ENCODE measurements around the gene DCUN1D2. TPM values are rescaled to one million over a fixed set of nuclear protein-coding genes. Genes with fewer than 3 reads are reported as not detected.
"Not testable (repeated sequence)": the region's sequence is repeated elsewhere in the genome, so short reads cannot be mapped to it uniquely, and the experiment has no call there.

The DCUN1D2 gene
- 10.0 and 10.2 TPM in 2 replicates for total RNA-seq

DNA sequence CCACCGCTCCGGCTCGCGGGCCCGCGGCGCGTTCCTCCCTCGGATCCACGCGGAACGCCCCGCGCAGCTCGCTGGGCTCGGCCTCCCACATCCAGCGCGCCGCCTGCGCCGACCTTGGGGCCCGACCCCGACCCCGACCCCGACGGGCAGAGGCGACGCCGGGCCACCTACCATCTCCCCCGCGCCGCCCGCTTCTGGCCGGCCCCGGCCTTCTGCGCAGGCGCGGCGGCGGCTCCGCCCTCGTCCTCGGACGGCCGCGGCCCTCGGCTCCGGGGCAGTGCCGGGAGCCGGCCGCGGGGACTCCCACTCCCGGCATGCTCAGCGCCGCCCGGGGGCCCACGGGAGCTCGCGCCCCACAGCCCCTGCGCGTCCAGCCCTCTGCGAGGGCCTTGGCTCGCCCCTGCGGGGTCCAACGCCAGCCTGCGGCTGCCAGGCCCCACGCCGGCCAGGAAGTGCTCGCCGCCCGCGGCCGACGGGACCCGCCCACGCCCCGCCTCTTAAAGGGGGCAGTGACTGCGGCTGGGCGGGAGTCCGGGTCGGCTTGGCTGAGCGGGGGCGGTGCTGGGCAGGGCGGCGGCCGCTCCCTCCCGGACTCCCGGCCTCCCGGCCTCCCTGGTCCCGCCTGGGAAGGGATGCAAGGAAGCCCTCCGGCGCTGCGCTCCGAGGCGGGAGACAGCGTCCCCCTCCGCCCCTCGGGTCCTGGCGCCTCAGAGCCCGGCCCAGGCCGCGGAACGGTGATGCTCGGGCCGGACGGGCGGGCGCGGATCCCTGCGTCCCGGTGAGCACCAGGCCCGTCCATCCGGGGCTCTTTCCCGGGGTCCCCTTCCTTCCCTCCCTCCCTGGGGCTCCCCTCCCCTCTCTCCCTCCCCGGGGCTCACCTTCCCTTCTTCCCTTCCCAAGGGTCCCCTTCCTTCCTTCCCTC lies at the start of gene DCUN1D2:
Gene DCUN1D2 (minus strand): TSS at position 216 of the 922 bp plus-strand sequence. CDS start 42 bp downstream, at position 174.
- peak; percentile 97 for DNase-seq

DNA sequence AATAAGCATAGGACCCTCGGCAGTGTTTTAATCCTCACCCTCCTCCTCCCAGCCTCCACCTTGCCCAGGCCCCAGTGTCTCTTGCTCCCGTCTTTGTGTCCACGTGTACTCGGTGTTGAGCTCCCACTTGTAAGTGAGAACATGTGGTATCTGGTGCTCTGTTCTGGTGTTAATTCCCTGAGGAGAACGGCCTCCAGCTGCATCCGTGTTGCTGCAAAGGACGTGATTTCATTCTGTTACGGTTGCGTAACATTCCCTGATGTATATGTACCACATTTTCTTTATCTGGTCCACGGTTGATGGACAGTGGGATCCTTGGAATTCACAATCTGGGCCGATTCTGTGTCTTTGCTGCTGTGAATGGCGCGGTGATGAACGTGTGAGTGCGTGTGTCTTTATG lies 49.3 kb upstream of the DCUN1D2 start:
- no peak for DNase-seq

DNA sequence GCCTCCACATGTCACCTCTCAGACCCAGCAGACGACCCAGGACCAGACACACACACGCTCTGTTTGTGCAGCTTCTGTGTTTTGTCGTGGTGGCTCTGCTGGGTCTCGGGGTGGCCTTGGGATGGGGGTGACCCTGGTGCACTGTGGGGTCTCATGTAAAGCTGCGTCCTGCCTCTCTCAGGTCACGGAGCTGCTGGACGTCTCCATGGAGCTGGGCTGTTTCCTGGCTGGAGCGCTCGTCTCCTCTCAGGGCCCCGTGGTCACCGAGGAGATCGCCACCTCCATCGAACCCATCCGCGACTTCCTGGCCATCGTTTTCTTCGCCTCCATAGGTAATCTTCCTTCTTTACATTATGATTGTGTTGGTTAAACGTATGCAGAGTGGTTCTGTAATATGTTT lies 48.7 kb upstream of the DCUN1D2 start:
- no peak for DNase-seq

DNA sequence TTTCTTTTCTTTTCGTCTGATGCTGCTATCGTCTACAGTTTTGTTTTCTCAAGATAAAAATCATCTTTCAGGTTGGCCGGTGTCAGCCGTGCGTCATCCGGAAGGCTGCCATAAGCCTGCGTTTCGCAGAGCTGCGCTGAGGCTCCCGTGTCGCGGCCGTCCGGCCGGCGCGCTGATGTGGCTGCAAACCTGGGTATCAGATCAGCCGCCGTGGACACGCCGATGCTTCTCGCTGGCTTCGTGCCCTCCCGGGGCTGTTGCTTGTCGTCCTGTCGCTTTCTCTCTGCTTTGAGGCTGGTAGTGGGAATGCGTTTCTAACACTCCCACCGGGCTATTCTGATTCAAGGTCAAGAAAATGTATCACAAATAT lies 48.2 kb upstream of the DCUN1D2 start:
- DNase-seq, result no peak

DNA sequence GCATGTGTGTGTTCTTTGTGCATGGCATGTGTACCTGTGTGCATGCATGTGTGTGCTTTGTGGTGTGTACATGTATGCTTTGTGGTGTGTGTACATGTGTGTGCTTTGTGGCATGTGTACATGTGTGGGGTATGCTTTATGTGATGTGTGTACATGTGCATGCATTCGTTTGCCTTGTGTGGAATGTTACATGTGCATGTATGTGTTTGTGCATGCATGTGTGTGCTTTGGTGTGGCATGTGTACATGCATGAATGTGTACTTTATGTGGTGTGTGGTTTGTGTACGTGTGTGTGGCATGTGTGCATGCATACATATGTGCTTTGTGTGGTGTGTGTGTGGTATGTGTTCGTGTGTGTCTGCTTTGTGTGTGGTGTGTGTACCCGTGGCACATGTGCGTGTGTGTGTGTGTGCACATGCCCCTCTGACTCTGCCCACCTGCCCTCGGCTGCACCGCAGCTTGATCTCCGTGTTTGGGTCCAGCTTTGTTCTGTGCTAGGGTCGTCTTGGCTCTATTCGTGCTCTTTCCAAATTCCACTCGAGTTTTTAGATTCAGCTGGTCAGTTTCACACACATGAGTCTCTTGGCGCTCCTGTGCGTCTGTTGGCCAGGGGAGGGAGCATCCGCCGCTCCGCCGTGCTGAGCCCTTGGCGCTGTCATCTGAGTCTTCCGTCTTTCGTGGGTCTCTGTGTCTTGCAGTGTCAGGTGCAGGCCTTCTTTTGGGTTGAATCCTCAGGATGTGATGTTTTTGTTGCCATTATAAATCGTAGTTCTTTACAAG lies 47.6 kb upstream of the DCUN1D2 start:
- no peak for DNase-seq

- no peak for DNase-seq
Observed at GRCh38 chr13:113537205-113537604, 46.7 kb upstream of the DCUN1D2 start.

GRCh38 chr13:113536461-113537110 lies 46.1 kb upstream of the DCUN1D2 start:
- no peak for DNase-seq

DNA sequence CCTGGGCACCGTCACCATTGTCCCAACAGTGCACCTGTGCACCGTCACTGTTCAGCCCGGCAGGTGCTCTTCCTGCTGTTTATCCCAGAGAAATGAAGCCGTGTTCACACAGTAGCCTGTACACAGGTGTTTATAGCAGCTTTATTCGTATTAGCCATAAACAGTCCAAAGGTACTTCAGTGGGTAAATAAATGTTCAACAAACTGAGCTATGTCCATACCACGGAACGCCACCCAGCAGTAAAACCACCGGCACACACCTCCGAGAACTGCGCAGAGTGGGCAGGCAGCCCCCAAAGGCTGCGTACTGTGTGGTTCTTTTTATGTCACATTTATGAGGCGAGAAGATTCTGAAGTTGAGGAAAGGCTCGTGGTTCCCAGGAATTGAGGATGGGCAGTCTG lies 44.9 kb upstream of the DCUN1D2 start:
- no peak for DNase-seq

GRCh38 chr13:113534236-113534860 lies 43.8 kb upstream of the DCUN1D2 start:
- no peak for DNase-seq

DNA sequence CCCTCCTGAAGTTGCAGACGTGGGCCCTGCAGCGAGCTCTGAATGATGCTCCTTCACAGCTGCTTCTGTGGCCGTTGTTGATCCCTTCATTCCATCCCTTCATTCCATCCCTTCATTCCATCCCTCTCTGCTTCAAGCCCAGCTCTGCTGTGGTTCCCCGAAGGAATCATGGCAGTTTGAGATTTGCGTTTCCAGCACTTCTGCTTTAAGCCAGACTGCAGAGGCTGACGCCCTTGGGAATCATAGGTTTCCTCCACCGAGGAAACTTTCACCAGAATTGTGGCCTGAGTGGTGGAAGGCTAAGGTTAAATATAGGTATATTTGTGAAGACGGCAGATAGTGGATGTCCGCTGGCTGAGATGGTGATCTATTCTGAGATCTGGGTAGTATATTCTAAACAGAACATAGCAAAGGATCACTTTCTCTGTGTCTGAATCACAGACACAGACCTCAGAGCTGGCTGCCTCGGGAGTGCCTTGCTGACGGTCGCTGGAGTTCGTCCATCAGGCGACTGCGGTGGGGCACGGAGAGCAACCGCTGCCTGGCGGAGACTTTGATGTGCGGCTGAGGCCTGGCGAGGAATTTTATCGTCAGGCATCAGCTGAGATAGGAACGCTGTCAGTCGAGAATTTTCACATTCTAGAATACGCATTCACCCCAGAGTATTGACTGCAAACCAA lies 42.8 kb upstream of the DCUN1D2 start:
- DNase-seq, result no peak

DNA sequence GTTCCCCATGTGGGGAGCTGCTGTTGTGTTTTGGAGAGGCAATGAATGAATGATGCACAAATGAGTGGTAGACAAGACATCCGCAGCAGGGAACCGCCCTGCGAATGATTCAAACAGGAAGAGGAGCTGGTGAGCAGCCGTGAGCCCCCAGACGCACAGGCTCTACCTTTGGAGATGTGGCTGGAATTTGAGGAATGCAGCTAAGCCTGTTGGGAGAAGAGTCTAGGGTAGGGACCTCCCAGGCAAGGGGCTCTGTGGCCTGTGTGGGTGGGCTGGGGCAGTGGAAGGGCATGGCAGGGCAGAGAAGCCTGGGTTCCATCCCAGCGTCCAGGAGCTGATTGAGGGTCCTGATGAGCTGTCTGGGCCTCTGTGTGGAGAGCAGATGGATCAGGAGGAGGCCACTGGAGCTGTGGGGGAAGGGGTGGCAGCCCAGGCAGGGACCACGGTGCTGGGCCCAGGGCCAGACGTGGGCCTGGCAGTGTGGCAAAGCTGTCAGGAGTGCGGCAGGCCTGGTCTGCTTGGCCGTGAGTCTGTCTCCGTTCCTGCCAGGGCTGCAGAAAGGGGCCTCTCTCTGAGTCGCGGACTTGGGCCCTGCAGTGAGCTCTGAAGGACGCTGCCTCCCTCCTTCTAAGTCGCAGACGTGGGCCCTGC lies 41.8 kb upstream of the DCUN1D2 start:
- no peak for DNase-seq

GRCh38 chr13:113531041-113531873 lies 40.7 kb upstream of the DCUN1D2 start:
- no peak for DNase-seq

DNA sequence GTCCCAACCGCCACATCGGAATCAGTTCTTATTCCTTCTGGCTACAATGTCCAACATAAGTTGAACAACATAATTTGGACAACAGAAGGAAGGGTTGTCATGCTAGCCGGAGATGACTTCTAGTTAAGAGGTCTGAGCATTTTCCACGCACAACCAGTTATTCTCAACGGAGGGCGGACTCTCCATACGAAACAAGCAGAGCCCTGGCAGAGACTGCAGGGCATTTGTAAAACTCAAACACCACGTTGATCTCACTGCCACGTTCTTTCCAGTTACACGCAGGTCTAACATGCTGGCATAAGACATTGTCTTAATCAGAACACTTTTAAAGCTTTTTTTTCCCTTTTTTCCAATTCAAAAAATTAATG lies 38.3 kb upstream of the DCUN1D2 start:
- no peak for DNase-seq

DNA sequence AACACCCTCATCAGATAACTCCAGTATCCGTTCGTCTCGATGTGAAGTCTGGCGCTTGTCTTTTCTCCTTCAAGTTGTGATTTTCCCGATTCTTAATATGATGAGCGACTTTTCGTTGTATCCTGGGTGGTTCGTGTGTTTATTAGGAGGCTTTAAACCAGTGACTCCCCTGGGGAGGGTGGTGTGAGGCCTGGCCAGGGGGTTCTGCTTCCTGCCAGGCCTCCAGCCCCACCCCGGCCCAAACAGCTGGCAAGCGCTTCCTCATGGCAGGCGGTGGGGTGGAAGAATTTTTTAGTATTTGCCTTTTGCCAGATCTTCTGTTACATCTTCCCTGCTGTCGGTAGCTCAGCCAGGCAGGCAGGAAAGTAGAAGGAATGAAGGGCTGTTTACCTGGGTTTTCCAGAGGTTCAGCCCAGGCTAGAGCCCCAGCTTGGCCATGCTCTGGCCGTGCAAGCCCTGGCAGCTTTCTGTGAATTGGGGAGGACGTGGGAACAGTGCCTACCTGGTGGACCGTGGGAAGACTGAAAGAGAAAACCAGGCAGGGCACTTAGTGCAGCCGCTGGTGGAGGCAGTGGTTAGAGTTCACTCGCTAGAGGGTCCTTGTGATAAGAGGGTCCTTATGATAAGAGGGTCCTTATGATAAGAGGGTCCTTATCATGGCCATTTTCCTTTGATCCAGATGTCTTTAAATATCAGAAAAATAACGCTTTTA lies 37.7 kb upstream of the DCUN1D2 start:
- DNase-seq, result no peak

DNA sequence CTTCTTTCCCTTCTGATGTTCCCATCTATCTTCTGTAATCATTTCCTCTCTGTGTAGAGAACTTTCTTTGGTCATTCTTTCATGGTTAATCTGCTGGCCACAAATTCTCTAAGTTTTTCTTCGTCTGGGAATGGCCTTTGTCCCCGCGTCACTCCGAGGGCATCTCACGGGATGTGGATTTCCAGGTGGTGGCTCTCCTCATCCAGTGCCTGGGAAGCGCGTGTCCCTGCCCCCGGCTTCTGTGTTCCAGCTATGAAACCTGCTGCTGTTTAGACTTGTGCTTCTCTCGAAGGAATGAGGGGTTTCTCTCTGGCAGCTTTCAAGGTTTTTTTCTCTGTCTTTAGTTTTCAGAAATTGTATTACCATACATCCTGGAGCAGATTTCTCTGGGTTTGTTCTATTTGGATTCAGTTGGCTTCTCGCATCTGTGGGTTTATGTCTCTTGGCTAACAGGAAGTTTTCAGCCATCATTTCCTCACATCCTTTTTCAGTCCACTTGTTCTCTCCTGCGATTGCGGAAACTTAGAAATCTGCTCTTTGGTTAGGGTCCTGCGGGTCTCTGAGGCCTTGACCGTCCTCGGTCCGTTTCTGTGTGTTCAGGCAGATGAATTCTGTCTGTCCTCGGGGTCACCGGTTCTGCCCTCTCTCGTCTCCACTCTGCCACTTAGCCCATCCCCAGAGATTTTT lies 36.9 kb upstream of the DCUN1D2 start:
- no peak for DNase-seq

GRCh38 chr13:113526466-113527220 lies 36.1 kb upstream of the DCUN1D2 start:
- no peak for DNase-seq

DNA sequence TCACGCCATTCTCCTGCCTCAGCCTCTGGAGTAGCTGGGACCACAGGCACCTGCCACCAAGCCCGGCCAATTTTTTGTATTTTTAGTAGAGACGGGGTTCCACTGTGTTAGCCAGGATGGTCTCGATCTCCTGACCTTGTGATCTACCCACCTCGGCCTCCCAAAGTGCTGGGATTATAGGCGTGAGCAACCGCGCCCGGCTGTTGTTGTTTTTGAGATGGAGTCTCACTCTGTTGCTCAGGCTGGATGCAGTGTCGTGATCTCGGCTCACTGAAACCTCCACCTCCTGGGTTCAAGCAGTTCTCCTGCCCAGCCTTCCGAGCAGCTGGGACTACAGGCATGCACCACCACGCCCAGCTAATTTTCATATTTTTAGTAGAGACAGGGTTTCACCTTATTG lies 31.9 kb upstream of the DCUN1D2 start:
- DNase-seq, result not testable (repeated sequence)

DNA sequence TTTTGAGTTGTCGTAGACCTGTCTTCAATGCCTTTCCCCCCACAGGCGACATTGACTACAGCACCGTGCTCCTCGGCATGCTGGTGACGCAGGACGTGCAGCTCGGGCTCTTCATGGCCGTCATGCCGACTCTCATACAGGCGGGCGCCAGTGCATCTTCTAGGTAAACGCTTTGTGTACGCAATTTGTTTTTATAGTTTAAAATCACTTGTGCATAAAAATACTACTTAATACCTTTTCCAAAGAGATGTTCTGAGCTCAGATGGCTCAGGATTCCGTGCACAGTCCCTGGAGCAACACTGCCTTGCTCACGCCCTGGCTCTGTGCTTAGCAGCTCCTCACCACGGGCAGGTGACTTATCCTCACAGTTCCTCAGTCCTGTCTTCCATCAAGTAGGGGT lies 30.1 kb upstream of the DCUN1D2 start:
- DNase-seq, result no peak

DNA sequence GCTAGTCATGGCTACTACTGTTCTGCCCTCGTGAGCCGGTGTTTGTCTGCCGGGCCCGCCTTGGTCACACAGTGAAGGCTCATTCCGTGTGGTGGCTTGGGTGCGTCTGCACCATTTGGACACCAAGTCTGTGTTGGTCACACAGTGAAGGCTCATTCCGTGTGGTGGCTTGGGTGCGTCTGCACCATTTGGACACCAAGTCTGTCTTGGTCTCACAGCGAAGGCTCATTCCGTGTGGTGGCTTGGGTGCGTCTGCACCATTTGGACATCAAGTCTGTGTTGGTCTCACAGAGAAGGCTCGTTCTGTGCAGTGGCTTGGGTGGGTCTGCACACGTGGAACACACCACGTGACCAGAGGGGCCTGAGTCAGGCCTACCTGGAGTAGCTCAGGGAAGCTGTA lies 29.0 kb upstream of the DCUN1D2 start:
- no peak for DNase-seq
